ENCODE results near the gene RELB.

Gene RELB

GRCh38 chr19:44959691-44960090, 41.6 kb upstream of the RELB start:
- Histone ChIP-seq H3K4me2 (ENCODE audit: low read depth, low read length) (no peak overlapping the region), H4K20me1 (ENCODE audit: insufficient read depth, low read length) (no peaks in the 10 kb centered on the region; the same call in none of the 2 replicates), H3K4me3 (ENCODE audit: low read length) (no peak overlapping the region), H3K4me1 (ENCODE audit: low read length) (peaks cover 35% of the 10 kb centered on the region), H3K36me3 (replicated peaks; ENCODE audit: insufficient read depth, low read length) (peaks cover 3% of the 10 kb centered on the region; the same call in 1 of the 2 replicates), H3K27ac (ENCODE audit: low read length) (no peak overlapping the region), H3K27me3 (replicated peaks; ENCODE audit: insufficient read depth, low read length) (no peaks in the 10 kb centered on the region), H3K79me2 (ENCODE audit: low read length) (peaks cover 76% of the 10 kb centered on the region), H2AFZ (ENCODE audit: low read length) (no peak overlapping the region), H3K9me2 (replicated peaks; ENCODE audit: insufficient read depth, low read length) (no peaks in the 10 kb centered on the region), H3K9ac (ENCODE audit: low read length) (no peak overlapping the region), H3F3A (ENCODE audit: insufficient read depth, low read length) (peaks cover 8% of the 10 kb centered on the region; the same call in 1 of the 2 replicates), H3K9me3 (replicated peaks; ENCODE audit: insufficient read depth, low read length) (no peaks in the 10 kb centered on the region)
- DNase-seq, result no peak
- TF ChIP-seq EZH2phosphoT487 (IDR thresholded peaks at IDR 0.05; ENCODE audit: low read length) (no peak), EZH2 (optimal IDR thresholded peaks at IDR 0.05; ENCODE audit: low read depth, low read length) (no peak), CTCF (IDR thresholded peaks at IDR 0.05; ENCODE audit: low read length) (no peak)

GRCh38 chr19:44960906-44961728, 40.1 kb upstream of the RELB start:
- peak overlapping the region; percentile 62; the same call in 1 of the 2 replicates for H3K27ac ChIP-seq (ENCODE audit: low read length)
- H3K9ac ChIP-seq (ENCODE audit: low read length), result no peak overlapping the region
- H3K4me3 ChIP-seq (ENCODE audit: low read length), result no peak overlapping the region
- H2AFZ ChIP-seq (ENCODE audit: low read length), result no peak overlapping the region
- peaks cover 6% of the 10 kb centered on the region; the same call in 1 of the 2 replicates for H3K36me3 ChIP-seq (replicated peaks; ENCODE audit: insufficient read depth, low read length)
- no peak for DNase-seq
- H3K9me2 ChIP-seq (replicated peaks; ENCODE audit: insufficient read depth, low read length), result no peaks in the 10 kb centered on the region
- H4K20me1 ChIP-seq (ENCODE audit: insufficient read depth, low read length), result no peaks in the 10 kb centered on the region; the same call in none of the 2 replicates
- H3K9me3 ChIP-seq (replicated peaks; ENCODE audit: insufficient read depth, low read length), result no peaks in the 10 kb centered on the region
- peaks cover 70% of the 10 kb centered on the region for H3K79me2 ChIP-seq (ENCODE audit: low read length)
- peaks cover 8% of the 10 kb centered on the region; the same call in 1 of the 2 replicates for H3F3A ChIP-seq (ENCODE audit: insufficient read depth, low read length)
- H3K27me3 ChIP-seq (replicated peaks; ENCODE audit: insufficient read depth, low read length), result no peaks in the 10 kb centered on the region
- TF ChIP-seq CTCF (IDR thresholded peaks at IDR 0.05; ENCODE audit: low read length) (no peak), EZH2phosphoT487 (IDR thresholded peaks at IDR 0.05; ENCODE audit: low read length) (no peak), EZH2 (optimal IDR thresholded peaks at IDR 0.05; ENCODE audit: low read depth, low read length) (no peak)
- peaks cover 35% of the 10 kb centered on the region for H3K4me1 ChIP-seq (ENCODE audit: low read length)
- peak overlapping the region; percentile 22; the same call in 1 of the 2 replicates for H3K4me2 ChIP-seq (ENCODE audit: low read depth, low read length)

- H3K9me3 ChIP-seq (replicated peaks; ENCODE audit: insufficient read depth, low read length), result no peaks in the 10 kb centered on the region
- peaks cover 28% of the 10 kb centered on the region for H3K4me1 ChIP-seq (ENCODE audit: low read length)
- H3F3A ChIP-seq (ENCODE audit: insufficient read depth, low read length), result peaks cover 8% of the 10 kb centered on the region; the same call in 1 of the 2 replicates
- H3K4me2 ChIP-seq (ENCODE audit: low read depth, low read length), result peak overlapping the region; percentile 5; the same call in 1 of the 2 replicates
- peaks cover 6% of the 10 kb centered on the region; the same call in 1 of the 2 replicates for H3K36me3 ChIP-seq (replicated peaks; ENCODE audit: insufficient read depth, low read length)
- peaks cover 63% of the 10 kb centered on the region for H3K79me2 ChIP-seq (ENCODE audit: low read length)
- no peaks in the 10 kb centered on the region for H3K27me3 ChIP-seq (replicated peaks; ENCODE audit: insufficient read depth, low read length)
- peak overlapping the region; percentile 62; the same call in 1 of the 2 replicates for H3K27ac ChIP-seq (ENCODE audit: low read length)
- TF ChIP-seq EZH2phosphoT487 (IDR thresholded peaks at IDR 0.05; ENCODE audit: low read length) (no peak), CTCF (IDR thresholded peaks at IDR 0.05; ENCODE audit: low read length) (no peak), EZH2 (optimal IDR thresholded peaks at IDR 0.05; ENCODE audit: low read depth, low read length) (no peak)
- no peaks in the 10 kb centered on the region for H3K9me2 ChIP-seq (replicated peaks; ENCODE audit: insufficient read depth, low read length)
- no peak for DNase-seq
- H2AFZ ChIP-seq (ENCODE audit: low read length), result no peak overlapping the region
- H3K4me3 ChIP-seq (ENCODE audit: low read length), result no peak overlapping the region
- H3K9ac ChIP-seq (ENCODE audit: low read length), result no peak overlapping the region
- H4K20me1 ChIP-seq (ENCODE audit: insufficient read depth, low read length), result no peaks in the 10 kb centered on the region; the same call in none of the 2 replicates
These were observed 39.4 kb upstream of the RELB start for GRCh38 chr19:44961821-44962220.
